Glutamatergic neuron (in vitro differentiated cells): ENCODE data around the gene TTLL1. TPM values are rescaled to one million over a fixed set of nuclear protein-coding genes. Genes with fewer than 3 reads are reported as not detected.

ENCODE experiments used
- DNase-seq: peaks from one replicate; pipeline ENCODE4 v3.0.0; 2022
- H3K27ac Mint-ChIP-seq: one replicate; pipeline ENCODE4 v1.8.0; 2020; ENCODE audit warnings: mild to moderate bottlenecking, mixed read lengths, inconsistent platforms; ENCODE audit not compliant: unreplicated experiment
- H3K27me3 Mint-ChIP-seq: one replicate; pipeline ENCODE4 v1.8.0; 2020; ENCODE audit warnings: mild to moderate bottlenecking, moderate library complexity, mixed read lengths, inconsistent platforms; ENCODE audit not compliant: unreplicated experiment
- H3K36me3 Mint-ChIP-seq: one replicate; pipeline ENCODE4 v1.8.0; 2020; ENCODE audit warnings: mild to moderate bottlenecking, mixed read lengths, inconsistent platforms; ENCODE audit not compliant: unreplicated experiment
- H3K4me1 Mint-ChIP-seq: one replicate; pipeline ENCODE4 v1.8.0; 2020; ENCODE audit warnings: mild to moderate bottlenecking, low read depth, mixed read lengths, inconsistent platforms; ENCODE audit not compliant: unreplicated experiment
- H3K4me3 Mint-ChIP-seq: one replicate; pipeline ENCODE4 v1.8.0; 2020; ENCODE audit warnings: mild to moderate bottlenecking, mixed read lengths, inconsistent platforms; ENCODE audit not compliant: unreplicated experiment
- H3K9me3 Mint-ChIP-seq: one replicate; pipeline ENCODE4 v1.8.0; 2020; ENCODE audit warnings: mild to moderate bottlenecking, moderate library complexity, mixed read lengths, inconsistent platforms; ENCODE audit not compliant: unreplicated experiment
- total RNA-seq: library from RNA; stranded (reverse); fragmentation: NEBNext Ultra II Directional; extraction: Animal tissue kit (Norgen Biotek cat#: 25700); gene quantifications from one replicate; pipeline ENCODE4 v1.2.1, GENCODE V29; 2021; ENCODE audit not compliant: unreplicated experiment
- TF ChIP-seq, protein P1 (sequence below): fragments of 200-600 bp; sonication (generic); IDR thresholded peaks from one replicate; pipeline ENCODE4 v1.5.0; 2021; ENCODE audit not compliant: partially characterized antibody, unreplicated experiment

TTLL1 gene
- total RNA-seq, 1 donor from 2014 or later = 22.0 TPM

- Mint-ChIP-seq H3K36me3 (no peaks in the 10 kb centered on the region), H3K27ac (no peak overlapping the region), H3K27me3 (peaks cover 9% of the 10 kb centered on the region), H3K4me3 (no peak overlapping the region), H3K4me1 (peaks cover 15% of the 10 kb centered on the region), H3K9me3 (peaks cover 12% of the 10 kb centered on the region)
- TF ChIP-seq, protein P1, sequence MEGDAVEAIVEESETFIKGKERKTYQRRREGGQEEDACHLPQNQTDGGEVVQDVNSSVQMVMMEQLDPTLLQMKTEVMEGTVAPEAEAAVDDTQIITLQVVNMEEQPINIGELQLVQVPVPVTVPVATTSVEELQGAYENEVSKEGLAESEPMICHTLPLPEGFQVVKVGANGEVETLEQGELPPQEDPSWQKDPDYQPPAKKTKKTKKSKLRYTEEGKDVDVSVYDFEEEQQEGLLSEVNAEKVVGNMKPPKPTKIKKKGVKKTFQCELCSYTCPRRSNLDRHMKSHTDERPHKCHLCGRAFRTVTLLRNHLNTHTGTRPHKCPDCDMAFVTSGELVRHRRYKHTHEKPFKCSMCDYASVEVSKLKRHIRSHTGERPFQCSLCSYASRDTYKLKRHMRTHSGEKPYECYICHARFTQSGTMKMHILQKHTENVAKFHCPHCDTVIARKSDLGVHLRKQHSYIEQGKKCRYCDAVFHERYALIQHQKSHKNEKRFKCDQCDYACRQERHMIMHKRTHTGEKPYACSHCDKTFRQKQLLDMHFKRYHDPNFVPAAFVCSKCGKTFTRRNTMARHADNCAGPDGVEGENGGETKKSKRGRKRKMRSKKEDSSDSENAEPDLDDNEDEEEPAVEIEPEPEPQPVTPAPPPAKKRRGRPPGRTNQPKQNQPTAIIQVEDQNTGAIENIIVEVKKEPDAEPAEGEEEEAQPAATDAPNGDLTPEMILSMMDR = no peak
- DNase-seq = peak; percentile 28
Observed at GRCh38 chr22:43039800-43040199, 49.4 kb downstream of the TTLL1 start.

DNA sequence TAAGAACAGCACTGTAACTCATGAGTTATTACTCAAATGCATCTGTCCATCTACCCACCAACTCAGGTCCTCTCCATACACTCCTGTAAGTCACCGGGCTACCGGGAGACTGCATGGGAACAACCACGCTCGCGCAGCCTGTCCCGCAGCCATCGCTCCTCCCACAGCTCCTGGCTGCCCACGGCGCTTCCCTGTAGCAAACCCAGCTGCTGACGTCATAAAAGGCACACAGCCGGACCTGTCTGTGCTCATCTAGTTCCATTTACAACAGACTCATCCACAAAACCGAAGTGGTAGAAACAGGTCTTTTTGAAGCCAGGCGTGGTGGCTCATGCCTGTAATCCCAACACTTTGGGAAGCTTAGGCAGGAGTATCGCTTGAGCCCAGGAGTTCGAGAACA is 50.9 kb downstream of the TTLL1 start:
- Mint-ChIP-seq H3K27ac (no peak overlapping the region), H3K27me3 (peaks cover 6% of the 10 kb centered on the region)

DNA sequence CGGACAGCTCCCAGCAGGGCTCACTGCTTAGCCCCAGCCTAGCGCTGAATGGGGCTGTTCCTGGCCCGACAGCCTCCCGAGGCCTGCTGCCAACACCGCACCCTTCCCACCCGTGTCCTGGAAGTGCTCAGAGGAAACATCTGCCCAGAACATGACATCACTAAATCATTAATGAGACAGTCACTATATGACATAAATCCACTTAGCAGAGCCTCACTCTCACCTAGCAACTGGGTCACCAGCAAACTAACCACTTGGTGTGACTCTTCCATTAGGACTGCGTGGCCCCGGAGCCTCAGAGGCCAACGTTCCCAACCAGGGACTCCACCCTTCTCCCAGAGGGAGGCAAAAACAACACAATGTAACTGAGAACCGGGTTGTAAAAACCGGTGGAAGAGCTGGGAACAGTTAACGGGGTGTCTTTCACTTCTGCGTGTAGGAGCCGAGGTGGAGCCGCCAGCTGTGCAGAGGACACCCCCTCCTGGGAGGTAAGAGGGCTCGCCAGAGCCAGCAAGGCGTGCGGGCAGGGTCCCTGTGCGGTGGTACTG is 52.8 kb downstream of the TTLL1 start:
- peak; percentile 31 for DNase-seq
- Mint-ChIP-seq H3K27ac (peak overlapping the region; percentile 25), H3K4me1 (peaks cover 4% of the 10 kb centered on the region), H3K9me3 (peaks cover 7% of the 10 kb centered on the region), H3K27me3 (peaks cover 2% of the 10 kb centered on the region), H3K4me3 (no peak overlapping the region), H3K36me3 (no peaks in the 10 kb centered on the region)
- TF ChIP-seq, protein P1 = no peak

More for the DNA sequence above, 50.9 kb downstream of the TTLL1 start:
- Mint-ChIP-seq H3K4me3 (no peak overlapping the region), H3K36me3 (no peaks in the 10 kb centered on the region), H3K4me1 (peaks cover 11% of the 10 kb centered on the region), H3K9me3 (peaks cover 12% of the 10 kb centered on the region)
- no peak for DNase-seq
- TF ChIP-seq, protein P1 = no peak

- no peak overlapping the region for H3K27ac Mint-ChIP-seq
- TF ChIP-seq, protein P1 = no peak
- H3K4me1 Mint-ChIP-seq = peaks cover 4% of the 10 kb centered on the region
- peaks cover 10% of the 10 kb centered on the region for H3K9me3 Mint-ChIP-seq
- H3K4me3 Mint-ChIP-seq = no peak overlapping the region
- DNase-seq = peak; percentile 26
- no peaks in the 10 kb centered on the region for H3K36me3 Mint-ChIP-seq
- peaks cover 2% of the 10 kb centered on the region for H3K27me3 Mint-ChIP-seq
Observed at GRCh38 chr22:43035250-43035649, 53.9 kb downstream of the TTLL1 start.

- peaks cover 3% of the 10 kb centered on the region for H3K27me3 Mint-ChIP-seq
- H3K36me3 Mint-ChIP-seq = no peaks in the 10 kb centered on the region
- TF ChIP-seq, protein P1 = no peak
- H3K4me1 Mint-ChIP-seq = peaks cover 4% of the 10 kb centered on the region
- no peak for DNase-seq
- H3K27ac Mint-ChIP-seq = no peak overlapping the region
- no peak overlapping the region for H3K4me3 Mint-ChIP-seq
- peaks cover 8% of the 10 kb centered on the region for H3K9me3 Mint-ChIP-seq
Observed at GRCh38 chr22:43031617-43032016, 57.6 kb downstream of the TTLL1 start.
